ENCODE measurements around the gene CSF2.

Gene CSF2

GRCh38 chr5:132070460-132071337 is 2.9 kb upstream of the CSF2 start:
- no peak for DNase-seq

GRCh38 chr5:132071338-132071707 is 2.3 kb upstream of the CSF2 start:
- DNase-seq: no peak

GRCh38 chr5:132072070-132072469 is 1.5 kb upstream of the CSF2 start:
- no peak for DNase-seq

- DNase-seq: no peak
Observed at GRCh38 chr5:132072528-132072927, 1.1 kb upstream of the CSF2 start.

GRCh38 chr5:132074091-132074771 is 642 bp downstream of the CSF2 start:
- no peak for DNase-seq

- no peak for DNase-seq
Observed at GRCh38 chr5:132074772-132075718, 1.5 kb downstream of the CSF2 start.

- no peak for DNase-seq
Observed at GRCh38 chr5:132075719-132076077, 2.1 kb downstream of the CSF2 start.

- no peak for DNase-seq
Observed at GRCh38 chr5:132076202-132076830, 2.7 kb downstream of the CSF2 start.

GRCh38 chr5:132076983-132077382 is 3.4 kb downstream of the CSF2 start:
- no peak for DNase-seq

- DNase-seq: no peak
Observed at GRCh38 chr5:132079081-132079480, 5.5 kb downstream of the CSF2 start.

- DNase-seq: no peak
Observed at GRCh38 chr5:132079619-132080018, 6.0 kb downstream of the CSF2 start.

GRCh38 chr5:132080595-132080994 is 7.0 kb downstream of the CSF2 start:
- no peak for DNase-seq

GRCh38 chr5:132081458-132081857 is 7.9 kb downstream of the CSF2 start:
- no peak for DNase-seq

- no peak for DNase-seq
Observed at GRCh38 chr5:132082329-132083023, 8.9 kb downstream of the CSF2 start.

GRCh38 chr5:132083071-132083678 is 9.6 kb downstream of the CSF2 start:
- no peak for DNase-seq

- DNase-seq: no peak
Observed at GRCh38 chr5:132085686-132086085, 12.1 kb downstream of the CSF2 start.

- peak; percentile 60 for DNase-seq
Observed at GRCh38 chr5:132086277-132086794, 12.7 kb downstream of the CSF2 start.

GRCh38 chr5:132087176-132087575 is 13.6 kb downstream of the CSF2 start:
- no peak for DNase-seq

- no peak for DNase-seq
Observed at GRCh38 chr5:132087661-132088060, 14.1 kb downstream of the CSF2 start.

- no peak for DNase-seq
Observed at GRCh38 chr5:132089363-132089762, 15.8 kb downstream of the CSF2 start.

GRCh38 chr5:132090107-132090506 is 16.5 kb downstream of the CSF2 start:
- DNase-seq: no peak
